Urothelium cell line (cell line): ENCODE data around the gene TPX2.
"Not testable (repeated sequence)": the region's sequence is repeated elsewhere in the genome, so short reads cannot be mapped to it uniquely, and the experiment has no call there.

Experiments
- DNase-seq: peaks from one replicate; pipeline ENCODE4 v3.0.0; 2011; ENCODE audit warnings: low spot score, mixed read lengths
- FAIRE-seq: peaks from 2 replicates; lab custom pipeline; 2011; peaks lifted over from hg19 to GRCh38; lab: Jason Lieb, UNC

TPX2 gene

DNA sequence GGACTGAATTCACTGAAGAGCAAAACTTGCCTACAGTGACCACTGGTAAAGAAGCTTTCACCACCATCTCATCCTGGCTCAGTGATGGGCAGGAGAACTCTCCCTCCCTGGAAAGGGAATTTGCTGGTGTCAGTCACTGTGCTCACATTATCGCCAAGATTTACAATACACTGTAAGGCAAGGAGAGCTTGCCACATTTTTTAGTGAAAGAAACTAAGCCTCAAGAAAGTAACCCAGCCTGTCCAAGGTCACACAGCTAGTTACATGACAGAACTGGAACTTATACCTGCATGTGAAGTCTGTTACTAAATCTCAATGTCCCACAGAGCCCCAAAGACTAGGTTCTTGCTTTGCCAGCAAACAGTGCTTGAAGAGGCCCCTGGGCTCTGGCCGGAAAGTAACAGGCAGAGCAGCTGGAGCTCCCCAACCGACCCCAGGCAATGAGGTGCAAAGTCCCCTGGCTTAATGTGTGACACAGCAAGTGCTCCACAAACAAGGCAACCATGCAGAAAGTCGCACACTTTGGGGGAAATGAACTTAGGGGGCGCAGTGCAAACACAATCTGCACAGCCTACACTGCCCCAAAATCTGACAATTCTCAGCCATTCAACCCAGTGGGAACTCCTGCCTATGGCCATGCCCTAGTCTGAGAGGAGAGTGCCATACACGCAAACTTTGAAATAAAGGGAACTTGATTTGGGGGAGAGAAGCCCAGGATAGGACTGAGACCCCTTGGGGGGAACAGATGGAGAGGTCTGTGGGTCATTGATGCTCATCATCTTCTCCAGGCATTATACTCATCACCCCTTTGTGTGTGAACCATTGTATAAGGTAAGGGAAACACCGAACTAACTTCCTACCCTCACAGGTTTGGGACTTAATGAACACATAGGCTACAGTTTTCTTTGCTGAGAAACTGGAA lies 18.3 kb upstream of the TPX2 start:
- FAIRE-seq (no peak), DNase-seq (no peak)

DNA sequence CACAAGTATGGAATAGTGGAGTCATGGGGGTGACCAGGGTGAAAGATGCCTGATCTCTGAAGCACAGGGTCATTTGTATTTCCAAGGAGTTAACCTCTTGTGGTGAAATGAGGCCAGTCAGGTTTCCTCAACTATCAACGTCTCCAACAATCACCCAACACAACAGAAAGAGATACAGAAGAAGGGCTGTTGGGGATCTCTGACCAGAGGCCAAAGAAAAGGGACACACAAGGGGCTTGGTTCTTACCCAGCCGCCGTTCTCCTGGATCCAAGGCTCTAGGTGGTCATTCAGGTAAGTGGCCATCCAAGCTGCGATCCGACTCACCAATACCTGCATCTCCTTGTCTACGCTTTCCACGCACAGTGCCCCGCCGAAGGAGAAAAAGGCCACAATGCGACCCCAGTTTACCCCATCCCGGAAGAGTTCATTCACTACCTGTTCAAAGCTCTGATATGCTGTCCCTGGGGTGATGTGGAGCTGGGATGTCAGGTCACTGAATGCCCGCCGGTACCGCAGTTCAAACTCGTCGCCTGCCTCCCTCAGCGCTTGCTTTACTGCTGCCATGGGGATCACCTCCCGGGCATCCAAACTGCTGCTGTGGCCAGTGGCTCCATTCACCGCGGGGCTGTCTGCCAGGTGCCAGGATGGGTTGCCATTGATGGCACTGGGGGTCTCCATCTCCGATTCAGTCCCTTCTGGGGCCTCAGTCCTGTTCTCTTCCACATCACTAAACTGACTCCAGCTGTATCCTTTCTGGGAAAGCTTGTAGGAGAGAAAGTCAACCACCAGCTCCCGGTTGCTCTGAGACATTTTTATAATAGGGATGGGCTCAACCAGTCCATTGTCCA lies 17.5 kb upstream of the TPX2 start:
- DNase-seq (no peak), FAIRE-seq (no peak)

GRCh38 chr20:31722257-31723068 lies 16.6 kb upstream of the TPX2 start, which contains the start of gene BCL2L1:
Gene BCL2L1 (minus strand): TSS chr20:31722868. CDS start chr20:31722218, 650 bp downstream.
- FAIRE-seq (no peak), DNase-seq (peak; percentile 87)

DNA sequence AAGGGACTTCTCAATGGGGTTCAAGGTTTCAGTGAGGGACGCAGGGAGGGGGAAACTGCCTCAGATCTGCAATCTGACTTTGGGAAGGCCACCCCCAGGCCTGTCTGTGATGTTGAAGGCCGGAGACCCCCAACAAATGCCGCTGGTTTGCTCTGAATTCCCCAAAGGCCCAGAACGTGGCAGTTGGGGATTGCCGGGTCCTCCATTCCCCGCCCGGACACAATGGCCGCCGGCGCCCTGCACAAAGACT lies 16.1 kb upstream of the TPX2 start:
- DNase-seq (no peak), FAIRE-seq (no peak)

DNA sequence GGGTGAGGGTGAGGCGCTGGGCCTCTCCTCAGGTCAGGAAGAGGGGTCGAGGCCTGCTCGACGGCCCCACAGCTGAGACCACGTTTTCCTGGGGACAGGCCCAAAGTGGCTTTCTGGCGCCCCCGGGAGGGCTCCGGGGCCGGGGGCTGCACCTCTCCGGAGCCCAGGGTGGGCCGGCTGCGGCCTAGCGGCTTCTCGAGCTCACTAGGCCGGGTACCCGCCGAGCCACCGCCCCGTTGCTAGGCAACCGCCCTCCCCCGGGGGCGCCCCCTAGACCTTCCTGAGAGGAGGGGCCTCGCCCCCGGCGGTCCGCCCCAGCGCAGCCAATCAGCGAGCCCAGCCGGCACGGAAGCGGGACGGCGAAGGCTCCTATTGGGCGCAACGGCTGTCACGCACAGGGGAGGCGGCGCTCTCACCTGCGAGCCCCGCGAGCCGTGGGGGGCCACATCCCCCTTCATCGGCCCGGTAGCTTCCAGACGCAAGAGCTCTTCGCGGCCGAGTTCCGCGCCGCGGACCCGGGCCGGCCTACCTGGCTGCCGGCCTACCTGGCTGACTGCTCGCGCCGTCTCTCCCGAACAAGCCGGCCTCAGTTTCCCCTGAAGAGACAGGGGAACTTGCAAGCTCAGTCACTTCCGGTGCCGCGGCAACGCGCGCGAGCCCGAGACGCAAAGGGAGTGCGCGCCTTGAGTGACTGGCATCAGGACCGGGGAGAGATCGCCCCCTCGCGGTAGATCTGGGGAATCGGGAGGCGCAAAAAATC lies 15.6 kb upstream of the TPX2 start:
- DNase-seq (peak; percentile 100), FAIRE-seq (no peak)

DNA sequence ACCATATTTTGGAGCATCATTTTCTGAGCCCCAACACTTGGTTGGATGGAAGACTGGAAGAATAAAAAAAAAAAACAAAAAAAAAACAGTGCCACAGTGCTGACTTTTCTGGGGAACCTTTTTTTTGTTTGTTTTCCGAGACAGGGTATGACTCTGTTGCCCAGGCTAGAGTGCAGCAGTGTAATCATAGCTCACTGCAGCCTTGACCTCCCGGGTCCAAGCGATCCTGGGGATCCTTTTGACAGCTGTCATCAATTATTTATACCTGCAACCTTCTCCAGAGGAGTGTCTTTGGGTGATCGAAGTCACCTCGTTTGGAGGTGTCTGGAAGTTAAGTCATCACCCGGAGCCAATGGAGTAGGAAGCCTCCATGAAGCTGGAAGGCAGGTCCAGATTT lies 7.8 kb upstream of the TPX2 start:
- FAIRE-seq (no peak), DNase-seq (no peak)

DNA sequence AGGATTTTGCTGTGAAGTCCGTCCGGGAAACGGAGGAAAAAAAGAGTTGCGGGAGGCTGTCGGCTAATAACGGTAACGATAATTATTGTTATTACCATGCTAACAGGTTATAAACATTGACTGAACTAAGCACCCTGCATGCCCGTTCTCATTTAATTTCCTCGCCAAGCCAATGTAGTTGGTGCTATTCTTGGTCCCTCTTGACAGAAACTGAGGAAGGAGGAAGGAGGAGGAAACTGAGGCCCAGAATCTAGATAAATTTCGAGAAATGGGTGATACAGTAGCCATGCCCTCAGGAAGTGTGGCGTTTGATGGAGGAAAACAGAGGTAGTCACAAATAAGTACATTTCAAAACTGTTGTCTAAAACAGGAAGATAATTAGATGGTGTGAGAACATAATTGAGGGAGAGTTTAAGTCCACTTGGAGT lies 474 bp downstream of the TPX2 start:
- FAIRE-seq (no peak), DNase-seq (no peak)

DNA sequence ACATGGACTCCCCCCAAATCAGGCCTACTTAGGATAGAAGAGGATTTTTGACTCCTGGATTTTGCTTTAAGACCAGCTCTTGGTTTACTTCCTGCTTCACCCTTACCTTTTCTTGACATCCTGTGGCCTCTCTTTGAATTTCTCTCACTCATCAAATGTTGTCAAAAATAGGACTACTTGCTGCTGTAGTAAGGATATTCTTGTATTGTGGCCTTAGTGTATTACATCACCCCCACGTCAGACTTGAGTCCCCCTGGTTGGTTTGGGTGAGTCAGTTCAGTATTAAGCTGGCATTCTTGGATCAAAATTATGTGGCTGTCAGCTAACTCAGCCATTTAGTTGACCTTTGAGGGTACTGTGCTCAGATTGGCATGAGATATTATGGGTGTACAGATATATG lies 1.1 kb downstream of the TPX2 start:
- no peak for DNase-seq
- FAIRE-seq = no peak

GRCh38 chr20:31740656-31741323 lies 1.7 kb downstream of the TPX2 start:
- DNase-seq (no peak), FAIRE-seq (no peak)

GRCh38 chr20:31746068-31746878 lies 7.2 kb downstream of the TPX2 start:
- no peak for DNase-seq
- FAIRE-seq = no peak

DNA sequence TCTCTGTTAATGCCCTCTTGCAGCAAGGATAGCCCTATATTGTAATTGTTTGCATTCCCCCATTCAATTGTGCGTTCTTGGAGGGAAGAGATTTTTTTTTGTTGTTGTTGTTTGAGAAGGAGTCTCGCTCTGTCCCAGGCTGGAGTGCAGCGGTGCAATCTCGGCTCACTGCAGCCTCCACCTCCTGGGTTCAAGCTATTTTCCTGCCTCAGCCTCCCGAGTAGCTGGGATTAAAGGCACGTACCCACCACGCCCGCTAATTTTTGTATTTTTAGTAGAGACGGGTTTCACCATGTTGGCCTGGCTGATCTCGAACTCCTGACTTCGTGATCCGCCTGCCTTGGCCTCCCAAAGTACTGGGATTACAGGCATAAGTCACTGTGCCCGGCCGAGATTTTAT lies 7.9 kb downstream of the TPX2 start:
- DNase-seq, FAIRE-seq: not testable (repeated sequence)

DNA sequence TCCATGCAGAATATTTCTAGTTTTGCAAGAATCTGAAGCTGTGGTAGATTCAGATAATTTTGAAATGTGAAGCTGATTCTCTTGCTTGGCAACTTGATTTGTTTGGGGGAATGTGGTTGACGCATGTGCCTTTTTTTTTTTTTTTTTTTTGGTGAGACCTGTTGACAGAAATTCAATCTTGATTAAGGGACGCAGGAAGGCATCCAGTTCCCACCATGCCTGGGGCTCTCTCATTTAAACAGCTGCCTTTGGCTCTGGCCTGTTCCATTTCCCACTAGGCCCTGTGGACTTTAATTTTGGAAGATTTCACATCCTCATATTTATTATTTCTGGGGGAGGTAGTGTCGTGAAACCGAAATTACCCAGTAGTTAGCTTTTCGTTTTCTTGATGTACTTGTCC lies 8.6 kb downstream of the TPX2 start:
- FAIRE-seq (no peak), DNase-seq (no peak)

DNA sequence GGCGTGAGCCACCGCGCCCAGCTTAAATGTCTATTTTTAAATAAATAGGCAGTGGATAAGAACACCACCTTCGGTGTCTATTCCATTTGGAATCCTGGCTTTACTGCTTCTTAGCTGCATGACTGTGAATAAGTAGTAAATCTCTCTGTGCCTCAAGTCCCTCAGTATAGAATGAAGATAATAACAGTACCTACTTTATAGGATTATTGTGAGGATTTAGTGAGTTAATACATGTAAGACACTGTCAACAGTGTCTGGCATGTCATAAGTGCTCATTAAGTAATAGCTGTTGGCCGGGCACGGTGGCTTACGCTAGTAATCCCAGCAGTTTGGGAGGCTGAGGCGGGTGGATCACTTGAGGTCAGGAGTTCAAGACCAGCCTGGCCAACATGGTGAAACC lies 10.1 kb downstream of the TPX2 start:
- FAIRE-seq = no peak
- DNase-seq = no peak

DNA sequence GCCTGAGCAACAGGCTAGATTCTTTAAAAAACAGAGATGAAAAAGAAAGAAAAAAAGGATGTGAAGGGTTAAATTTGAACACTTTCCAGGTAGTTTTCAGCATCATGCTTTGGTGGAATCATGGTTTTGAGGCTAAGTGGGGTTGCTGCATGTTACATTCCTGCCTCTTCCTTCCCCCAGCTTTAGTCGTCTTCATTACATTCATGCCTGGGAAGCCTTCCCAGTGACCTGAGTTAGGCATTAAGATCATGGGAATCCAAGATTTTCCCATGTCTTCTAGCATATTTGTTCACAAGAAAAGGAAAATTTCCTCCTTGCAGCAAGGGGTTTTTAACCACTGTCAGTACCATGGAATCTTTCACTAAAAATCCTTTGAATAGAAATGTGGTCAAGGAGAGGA lies 12.0 kb downstream of the TPX2 start:
- DNase-seq = no peak
- no peak for FAIRE-seq

- DNase-seq (no peak), FAIRE-seq (no peak)
Measured at GRCh38 chr20:31757254-31757653, 18.2 kb downstream of the TPX2 start.

DNA sequence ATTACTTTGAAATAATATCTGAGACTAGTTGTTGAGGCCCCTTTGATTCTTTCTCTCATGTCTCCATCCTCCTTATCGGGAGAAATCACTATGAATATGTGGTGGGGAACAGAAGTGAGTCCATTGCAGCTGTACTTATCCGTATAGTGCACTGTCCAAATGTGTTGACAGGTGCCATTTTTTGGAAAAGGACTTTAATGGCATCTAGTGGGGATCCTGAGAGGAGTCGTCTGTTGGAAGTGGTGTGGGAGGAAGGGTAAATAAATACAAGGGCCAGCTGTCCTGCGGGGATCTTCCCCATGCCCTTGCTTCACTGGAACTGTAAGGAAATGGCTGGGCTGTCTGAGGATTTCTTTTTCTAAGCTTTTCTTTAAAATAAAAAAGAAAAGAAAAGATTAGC lies 19.4 kb downstream of the TPX2 start:
- FAIRE-seq = no peak
- no peak for DNase-seq

GRCh38 chr20:31758991-31759390 lies 19.9 kb downstream of the TPX2 start:
- FAIRE-seq (no peak), DNase-seq (no peak)

- DNase-seq (no peak), FAIRE-seq (no peak)
Measured at GRCh38 chr20:31759836-31760518, 20.9 kb downstream of the TPX2 start.
